GM23248 (cell line): ENCODE data around the gene BTBD19. TPM values are rescaled to one million over a fixed set of nuclear protein-coding genes. Genes with fewer than 3 reads are reported as not detected.

Experiments
- DNase-seq: peaks from one replicate; pipeline ENCODE4 v3.0.0-alpha.2; 2015
- H2AFZ ChIP-seq: fragments of 200-600 bp; sonication (generic); 2 replicates; pipeline ENCODE4 v1.6.1; 2016; ENCODE audit warnings: antibody characterized with exemption
- H3F3A ChIP-seq: fragments of 200-600 bp; sonication (generic); 2 replicates; pipeline ENCODE4 v1.6.1; 2016; ENCODE audit warnings: mild to moderate bottlenecking, antibody characterized with exemption, mixed run types; ENCODE audit not compliant: insufficient read depth
- H3K27ac ChIP-seq: fragments of 200-600 bp; sonication (generic); 2 replicates; pipeline ENCODE4 v1.5.1; 2016; ENCODE audit warnings: mild to moderate bottlenecking
- H3K27me3 ChIP-seq: fragments of 200-600 bp; sonication (generic); replicated peaks from 2 replicates; pipeline ENCODE4 v1.6.1; 2016; ENCODE audit warnings: mild to moderate bottlenecking; ENCODE audit not compliant: insufficient read depth
- H3K36me3 ChIP-seq: fragments of 200-600 bp; sonication (generic); 2 replicates; pipeline ENCODE4 v1.6.1; 2016; ENCODE audit warnings: low read depth, mild to moderate bottlenecking
- H3K4me1 ChIP-seq: fragments of 200-600 bp; sonication (generic); 2 replicates; pipeline ENCODE4 v1.6.1; 2016; ENCODE audit warnings: mild to moderate bottlenecking; ENCODE audit not compliant: insufficient read depth
- H3K4me2 ChIP-seq: fragments of 200-600 bp; sonication (generic); one replicate; pipeline ENCODE4 v1.6.1; 2016; ENCODE audit warnings: mild to moderate bottlenecking; ENCODE audit not compliant: unreplicated experiment
- H3K4me3 ChIP-seq: fragments of 200-600 bp; sonication (generic); 2 replicates; pipeline ENCODE4 v1.5.1; 2016; ENCODE audit warnings: mild to moderate bottlenecking
- H3K79me2 ChIP-seq: fragments of 200-600 bp; sonication (generic); 2 replicates; pipeline ENCODE4 v1.6.1; 2016; ENCODE audit warnings: mild to moderate bottlenecking; ENCODE audit not compliant: insufficient read depth
- H3K9ac ChIP-seq: fragments of 200-600 bp; sonication (generic); 2 replicates; pipeline ENCODE4 v1.6.1; 2016; ENCODE audit warnings: mild to moderate bottlenecking
- H3K9me2 ChIP-seq: fragments of 200-600 bp; sonication (generic); 2 replicates; pipeline ENCODE4 v1.6.1; 2016; ENCODE audit warnings: mixed run types, mild to moderate bottlenecking, moderate library complexity; ENCODE audit not compliant: insufficient read depth
- H3K9me3 ChIP-seq: fragments of 200-600 bp; sonication (generic); one replicate; pipeline ENCODE4 v1.6.1; 2017; ENCODE audit warnings: low read depth
- H4K20me1 ChIP-seq: fragments of 200-600 bp; sonication (generic); 2 replicates; pipeline ENCODE4 v1.6.0; 2016; ENCODE audit not compliant: insufficient read depth
- EZH2 ChIP-seq: fragments of 200-600 bp; sonication (generic); IDR thresholded peaks from 2 replicates; pipeline ENCODE4 v1.6.1; 2018; ENCODE audit warnings: antibody characterized with exemption, mild to moderate bottlenecking; ENCODE audit not compliant: insufficient read depth, poor library complexity, severe bottlenecking
- EZH2phosphoT487 ChIP-seq: fragments of 200-600 bp; sonication (generic); IDR thresholded peaks from 2 replicates; pipeline ENCODE4 v1.6.1; 2018; ENCODE audit warnings: antibody characterized with exemption, moderate library complexity, mild to moderate bottlenecking, low read depth; ENCODE audit not compliant: insufficient read depth
- WGBS, 2 experiments: methylation state at CpG; one replicate each; pipeline ENCODE4 v1.1.6; 2015 to 2017; ENCODE audit warnings: low lambda C conversion rate in 2 of 2, low coverage in 1 of 2; ENCODE audit errors: missing lambda C conversion rate in 2 of 2; 5-methylcytosine and 5-hydroxymethylcytosine counted together
- in situ Hi-C: fragments of 300-500 bp; cut with MboI; formaldehyde crosslinking; loops from 2 replicates; pipeline ENCODE4 v1.15.0; 2020
- polyA plus RNA-seq: library from polyadenylated mRNA; unstranded; fragments of >200 nt; fragmentation: Nextera tagmentation; extraction: Ambion mirVana; gene quantifications from 2 replicates; pipeline ENCODE4 v1.2.1, GENCODE V29; 2016
- total RNA-seq: library from RNA; depleted of rRNA; stranded (reverse); fragments of >200 nt; shearing (Covaris generic); gene quantifications from 2 replicates; pipeline ENCODE4 v1.2.3, GENCODE V29; 2014

BTBD19 gene
- total and polyA plus RNA-seq, 2 experiments from 2014 or later, result 8.0 to 12.1 TPM

DNA sequence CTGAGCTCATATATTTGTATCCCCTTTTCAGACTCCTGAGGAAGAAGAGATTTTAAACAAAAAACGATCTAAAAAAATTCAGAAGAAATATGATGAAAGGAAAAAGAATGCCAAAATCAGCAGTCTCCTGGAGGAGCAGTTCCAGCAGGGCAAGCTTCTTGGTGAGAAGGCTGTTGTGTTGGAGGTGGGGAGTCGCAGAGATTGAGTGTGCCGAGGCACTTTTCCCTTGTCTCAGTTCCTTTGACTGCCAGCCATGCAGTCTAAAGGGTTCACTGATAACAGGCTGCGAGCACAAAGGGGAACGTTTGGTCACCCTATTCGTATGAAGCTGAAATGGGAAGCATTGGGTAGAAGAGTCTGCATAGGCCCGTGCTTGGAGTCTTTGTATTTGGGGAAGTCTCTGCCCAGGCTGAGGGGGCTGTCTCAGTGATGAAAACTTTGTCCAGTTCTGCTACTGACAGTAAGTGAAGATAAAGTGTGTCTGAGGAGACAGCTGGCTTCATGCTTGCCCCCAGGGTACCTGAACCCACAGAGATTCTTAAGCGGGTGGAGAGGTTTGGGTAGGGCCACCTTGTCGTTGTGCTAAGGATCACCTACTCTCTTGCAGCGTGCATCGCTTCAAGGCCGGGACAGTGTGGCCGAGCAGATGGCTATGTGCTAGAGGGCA lies 30.2 kb upstream of the BTBD19 start:
- Histone ChIP-seq H3K27ac (no peak overlapping the region), H3K79me2 (peaks cover 55% of the 10 kb centered on the region), H3K9me3 (no peaks in the 10 kb centered on the region), H2AFZ (no peak overlapping the region), H3K4me3 (peak overlapping the region; percentile 80; the same call in 1 of the 2 replicates), H3K4me2 (peak overlapping the region; percentile 23), H3K9me2 (no peaks in the 10 kb centered on the region), H3F3A (peaks cover 67% of the 10 kb centered on the region), H3K27me3 (no peaks in the 10 kb centered on the region), H3K9ac (0 out of 2 replicates have a peak overlapping the region, but pooled peaks have one; percentile 95), H4K20me1 (peaks cover 9% of the 10 kb centered on the region; the same call in 1 of the 2 replicates), H3K36me3 (peaks cover 45% of the 10 kb centered on the region), H3K4me1 (peaks cover 20% of the 10 kb centered on the region)
- TF ChIP-seq EZH2 (no peak), EZH2phosphoT487 (no peak)
- DNase-seq, result no peak
- in situ Hi-C loops, result no loop called here
- WGBS, 2 experiments, result 79 to 80% methylated on average over 13 of the region's 13 CpGs

DNA sequence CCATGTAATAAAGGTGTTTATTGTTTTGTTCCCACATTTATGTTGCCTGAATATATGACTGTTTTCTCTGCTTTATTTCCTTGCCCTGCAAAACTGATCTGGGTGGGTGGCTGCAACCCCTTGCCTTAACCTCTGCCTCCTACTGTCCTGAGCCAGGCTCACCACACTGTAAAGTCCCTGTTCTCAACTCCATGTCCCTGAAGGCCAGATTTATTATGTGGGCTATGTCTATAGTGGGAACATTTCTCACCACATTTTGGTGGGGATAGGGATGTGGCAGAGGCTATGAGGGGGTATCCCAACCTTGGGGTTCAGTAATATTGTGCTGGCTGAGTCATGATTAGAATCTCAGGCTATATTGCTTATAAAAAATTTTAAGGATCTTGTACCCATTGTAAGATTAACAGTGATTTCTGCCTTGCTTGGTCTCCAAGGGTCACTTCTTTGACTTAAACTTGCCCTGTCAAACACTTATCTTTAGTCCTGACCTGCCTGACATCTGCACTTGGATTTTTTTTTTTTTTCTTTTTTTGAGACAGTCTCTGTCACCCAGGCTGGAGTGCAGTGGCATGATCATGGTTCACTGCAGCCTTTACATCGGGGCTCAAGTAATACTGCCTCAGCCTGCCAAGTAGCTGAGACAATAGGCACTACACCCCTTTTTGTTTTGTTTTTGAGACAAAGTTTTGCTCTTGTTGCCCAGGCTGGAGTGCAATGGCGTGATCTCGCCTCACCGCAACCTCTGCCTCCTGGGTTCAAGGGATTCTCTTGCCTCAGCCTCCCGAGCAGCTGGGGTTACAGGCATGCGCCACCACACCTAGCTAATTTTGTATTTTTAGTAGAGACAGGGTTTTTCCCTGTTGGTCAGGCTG lies 29.4 kb upstream of the BTBD19 start:
- Histone ChIP-seq H3K79me2 (peaks cover 55% of the 10 kb centered on the region), H2AFZ (no peak overlapping the region), H3K27ac (no peak overlapping the region), H3K4me1 (peaks cover 20% of the 10 kb centered on the region), H3K4me3 (no peak overlapping the region), H3K27me3 (no peaks in the 10 kb centered on the region), H3K9me3 (no peaks in the 10 kb centered on the region), H3K9ac (peak overlapping the region; percentile 29; the same call in 1 of the 2 replicates), H4K20me1 (peaks cover 9% of the 10 kb centered on the region; the same call in 1 of the 2 replicates), H3K9me2 (no peaks in the 10 kb centered on the region), H3K4me2 (no peak overlapping the region), H3F3A (peaks cover 65% of the 10 kb centered on the region), H3K36me3 (peaks cover 45% of the 10 kb centered on the region)
- in situ Hi-C loops, result no loop called here
- WGBS, 2 experiments, result 88 to 92% methylated on average over 6 of the region's 6 CpGs
- TF ChIP-seq EZH2phosphoT487 (no peak), EZH2 (no peak)
- DNase-seq, result no peak

DNA sequence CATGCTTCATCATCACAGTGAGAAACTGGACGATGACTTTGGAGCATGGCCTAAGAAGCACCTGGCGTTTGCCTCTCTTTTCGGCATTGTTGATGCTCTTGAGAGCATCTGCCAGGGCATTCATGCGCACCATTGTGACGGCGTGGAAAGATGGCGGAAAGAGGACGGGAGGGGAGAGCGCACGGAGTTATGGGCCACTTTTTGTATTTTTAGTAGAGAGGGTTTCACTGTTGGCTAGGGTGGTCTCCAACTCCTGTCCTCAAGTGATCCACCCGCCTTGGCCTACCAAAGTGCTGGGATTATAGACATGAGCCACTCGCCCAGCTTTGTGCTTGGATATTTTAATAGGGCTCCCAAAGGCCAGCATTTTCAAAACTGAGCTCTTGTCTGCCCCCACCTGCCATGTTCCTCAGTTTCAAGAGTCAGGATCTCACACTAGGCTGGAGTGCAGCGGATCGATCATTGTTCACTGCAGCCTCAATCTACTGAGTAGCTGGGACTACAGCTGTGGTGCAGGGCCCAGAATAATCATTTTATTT lies 27.7 kb upstream of the BTBD19 start:
- WGBS, 2 experiments, result 90 to 91% methylated on average over 14 of the region's 14 CpGs
- peaks cover 9% of the 10 kb centered on the region; the same call in 1 of the 2 replicates for H4K20me1 ChIP-seq
- peaks cover 45% of the 10 kb centered on the region for H3K36me3 ChIP-seq

DNA sequence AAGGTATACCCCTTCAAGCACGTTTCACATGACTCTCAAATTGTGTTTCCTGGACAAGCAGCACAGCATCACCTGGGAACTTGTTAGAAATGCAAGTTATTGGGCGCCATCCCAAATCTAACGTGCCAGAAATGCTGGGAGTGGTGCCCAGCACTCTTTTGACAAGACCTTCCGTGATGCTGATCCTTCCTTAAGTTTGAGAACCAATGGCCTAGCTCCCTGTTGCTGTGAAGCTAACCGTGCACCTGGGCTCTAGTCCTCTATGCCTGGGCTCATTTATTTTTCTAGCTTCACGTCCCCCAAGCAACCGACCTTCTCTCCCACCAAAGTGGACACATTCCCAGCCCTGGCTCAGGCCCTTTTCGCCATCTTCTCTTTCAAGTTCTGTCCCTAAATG lies 24.6 kb upstream of the BTBD19 start:
- no peaks in the 10 kb centered on the region for H3K9me3 ChIP-seq
- H3K27ac ChIP-seq, result no peak overlapping the region
- H3K4me1 ChIP-seq, result no peaks in the 10 kb centered on the region
- peak overlapping the region; percentile 60 for H3K9ac ChIP-seq
- H2AFZ ChIP-seq, result peak overlapping the region; percentile 67
- peak overlapping the region; percentile 59 for H3K4me3 ChIP-seq
- peak; percentile 18 for DNase-seq
- H3K79me2 ChIP-seq, result peaks cover 9% of the 10 kb centered on the region
- peaks cover 41% of the 10 kb centered on the region for H3F3A ChIP-seq
- in situ Hi-C loops, result no loop called here
- H4K20me1 ChIP-seq, result no peaks in the 10 kb centered on the region
- no peaks in the 10 kb centered on the region for H3K9me2 ChIP-seq
- WGBS, 2 experiments, result 63 to 64% methylated on average over 8 of the region's 8 CpGs
- peak overlapping the region; percentile 58 for H3K4me2 ChIP-seq
- H3K27me3 ChIP-seq, result no peaks in the 10 kb centered on the region
- H3K36me3 ChIP-seq, result peaks cover 24% of the 10 kb centered on the region
- TF ChIP-seq EZH2 (no peak), EZH2phosphoT487 (no peak)

More for the DNA sequence above, 27.7 kb upstream of the BTBD19 start:
- no peaks in the 10 kb centered on the region for H3K9me2 ChIP-seq
- no peaks in the 10 kb centered on the region for H3K27me3 ChIP-seq
- H3K4me3 ChIP-seq, result no peak overlapping the region
- H3K4me1 ChIP-seq, result peaks cover 15% of the 10 kb centered on the region
- in situ Hi-C loops, result no loop called here
- H3K79me2 ChIP-seq, result peaks cover 40% of the 10 kb centered on the region
- no peak overlapping the region for H3K9ac ChIP-seq
- no peaks in the 10 kb centered on the region for H3K9me3 ChIP-seq
- peaks cover 61% of the 10 kb centered on the region for H3F3A ChIP-seq
- no peak for DNase-seq
- TF ChIP-seq EZH2 (no peak), EZH2phosphoT487 (no peak)
- no peak overlapping the region for H3K27ac ChIP-seq
- H3K4me2 ChIP-seq, result no peak overlapping the region
- no peak overlapping the region for H2AFZ ChIP-seq
